ENCODE results near the gene MTX1. TPM values are rescaled to one million over a fixed set of nuclear protein-coding genes. Genes with fewer than 3 reads are reported as not detected.

Gene MTX1
- total RNA-seq, 4 donors from 2014 or later: 34.1 to 52.8 (median 38.0) TPM

- DNase-seq (ENCODE audit: extremely low spot score): no peak
- peak overlapping the region; percentile 97 to 98 (median 98) for H3K27ac ChIP-seq (replicated peaks in 1 of 4)
- WGBS: 67% methylated on average over 16 of the region's 20 CpGs
- H3K36me3 ChIP-seq: peaks cover 13 to 43% (median 33%) of the 10 kb centered on the region in 4 donors
- H3K9me3 ChIP-seq: no peaks in the 10 kb centered on the region
- H3K4me1 ChIP-seq: peaks cover 28 to 63% (median 46%) of the 10 kb centered on the region in 4 donors
- peak overlapping the region; percentile 94 to 97 (median 96) for H3K4me3 ChIP-seq
- intact Hi-C loops (cut with DNase I): no loop called here
- no peaks in the 10 kb centered on the region for H3K27me3 ChIP-seq
- TF ChIP-seq CTCF (IDR thresholded peaks at IDR 0.05) (no peak), POLR2A (IDR thresholded peaks at IDR 0.05; ENCODE audit: low read depth) (no peak), POLR2AphosphoS5 (IDR thresholded peaks at IDR 0.05) (no peak), EP300 (IDR thresholded peaks at IDR 0.05) (no peak)
Measured at GRCh38 chr1:155256058-155256852, 47.8 kb downstream of the MTX1 start.

GRCh38 chr1:155260276-155260675 is 51.8 kb downstream of the MTX1 start:
- intact Hi-C loops (cut with DNase I): no loop called here
- TF ChIP-seq POLR2AphosphoS5 (IDR thresholded peaks at IDR 0.05): no peak
- no peak for TF ChIP-seq POLR2A (IDR thresholded peaks at IDR 0.05; ENCODE audit: low read depth)
- TF ChIP-seq EP300 (IDR thresholded peaks at IDR 0.05): no peak
- no peak for TF ChIP-seq CTCF (IDR thresholded peaks at IDR 0.05)
- WGBS: 91% methylated on average over 4 of the region's 5 CpGs
- peaks cover 25 to 69% (median 56%) of the 10 kb centered on the region in 4 donors for H3K36me3 ChIP-seq
- peaks cover 25 to 42% (median 36%) of the 10 kb centered on the region in 4 donors for H3K4me1 ChIP-seq
- no peak for DNase-seq (ENCODE audit: extremely low spot score)
- no peaks in the 10 kb centered on the region for H3K9me3 ChIP-seq
- no peak overlapping the region for H3K27ac ChIP-seq (replicated peaks in 1 of 4)
- H3K27me3 ChIP-seq: no peaks in the 10 kb centered on the region
- H3K4me3 ChIP-seq: no peak overlapping the region

- WGBS: 0% methylated on average over 1 of the region's 9 CpGs
Measured at GRCh38 chr1:155261493-155261851, 53.0 kb downstream of the MTX1 start.

GRCh38 chr1:155261852-155262673 is 53.6 kb downstream of the MTX1 start, which contains the start of gene SCAMP3:
TSS of gene SCAMP3 (minus strand) at chr1:155262360. CDS start at chr1:155262151, 209 bp downstream.
- H3K4me1 ChIP-seq: peaks cover 16 to 27% (median 24%) of the 10 kb centered on the region in 4 donors
- H3K4me3 ChIP-seq: peak within 1 kb of the TSS; percentile 74 to 90 (median 76)
- peak; percentile 99 for DNase-seq (ENCODE audit: extremely low spot score)
- intact Hi-C loops (cut with DNase I): no loop called here
- no peaks in the 10 kb centered on the region for H3K27me3 ChIP-seq
- peaks cover 39 to 78% (median 71%) of the 10 kb centered on the region in 4 donors for H3K36me3 ChIP-seq
- H3K9me3 ChIP-seq: no peaks in the 10 kb centered on the region
- H3K27ac ChIP-seq (replicated peaks in 1 of 4): peak within 1 kb of the TSS; percentile 81 to 89 (median 85)
- TF ChIP-seq POLR2AphosphoS5 (IDR thresholded peaks at IDR 0.05) (peak; percentile 91 to 96), CTCF (IDR thresholded peaks at IDR 0.05) (peak in 1 of 3 experiments; percentile 26), EP300 (IDR thresholded peaks at IDR 0.05) (no peak), POLR2A (IDR thresholded peaks at IDR 0.05; ENCODE audit: low read depth) (peak; percentile 28)
- 1% methylated on average over 23 of the region's 47 CpGs for WGBS

More at GRCh38 chr1:155261493-155261851, 53.0 kb downstream of the MTX1 start:
- peaks cover 17 to 32% (median 26%) of the 10 kb centered on the region in 4 donors for H3K4me1 ChIP-seq
- H3K9me3 ChIP-seq: no peaks in the 10 kb centered on the region
- TF ChIP-seq CTCF (IDR thresholded peaks at IDR 0.05) (no peak), POLR2AphosphoS5 (IDR thresholded peaks at IDR 0.05) (no peak), EP300 (IDR thresholded peaks at IDR 0.05) (no peak), POLR2A (IDR thresholded peaks at IDR 0.05; ENCODE audit: low read depth) (no peak)
- intact Hi-C loops (cut with DNase I): no loop called here
- peak overlapping the region; percentile 74 to 90 (median 76) for H3K4me3 ChIP-seq
- peaks cover 33 to 78% (median 68%) of the 10 kb centered on the region in 4 donors for H3K36me3 ChIP-seq
- no peaks in the 10 kb centered on the region for H3K27me3 ChIP-seq
- H3K27ac ChIP-seq (replicated peaks in 1 of 4): peak overlapping the region; percentile 81 to 89 (median 85)
- DNase-seq (ENCODE audit: extremely low spot score): no peak

Measured in esophagus muscularis mucosa (tissue), 4 donors.